Sigmoid colon (tissue), 4 donors: Measurements from ENCODE around the gene GFM1.

Experiments used
- POLR2AphosphoS5 ChIP-seq, 4 donors: sonication (generic); formaldehyde crosslinking; IDR thresholded peaks; one replicate each; pipeline ENCODE4 v1.6.1; 2017; ENCODE audit warnings: antibody characterized with exemption in 4 of 4
- TF ChIP-seq, protein P1 (sequence below), 4 experiments: fragments of 450-650 bp in 3 of 4; fragments of 200-600 bp in 1 of 4; IDR thresholded peaks; one replicate each; pipeline ENCODE4 v1.5.1; 2016 to 2019; ENCODE audit warnings: antibody characterized with exemption in 4 of 4, mild to moderate bottlenecking in 3 of 4, moderate library complexity in 2 of 4

DNA sequence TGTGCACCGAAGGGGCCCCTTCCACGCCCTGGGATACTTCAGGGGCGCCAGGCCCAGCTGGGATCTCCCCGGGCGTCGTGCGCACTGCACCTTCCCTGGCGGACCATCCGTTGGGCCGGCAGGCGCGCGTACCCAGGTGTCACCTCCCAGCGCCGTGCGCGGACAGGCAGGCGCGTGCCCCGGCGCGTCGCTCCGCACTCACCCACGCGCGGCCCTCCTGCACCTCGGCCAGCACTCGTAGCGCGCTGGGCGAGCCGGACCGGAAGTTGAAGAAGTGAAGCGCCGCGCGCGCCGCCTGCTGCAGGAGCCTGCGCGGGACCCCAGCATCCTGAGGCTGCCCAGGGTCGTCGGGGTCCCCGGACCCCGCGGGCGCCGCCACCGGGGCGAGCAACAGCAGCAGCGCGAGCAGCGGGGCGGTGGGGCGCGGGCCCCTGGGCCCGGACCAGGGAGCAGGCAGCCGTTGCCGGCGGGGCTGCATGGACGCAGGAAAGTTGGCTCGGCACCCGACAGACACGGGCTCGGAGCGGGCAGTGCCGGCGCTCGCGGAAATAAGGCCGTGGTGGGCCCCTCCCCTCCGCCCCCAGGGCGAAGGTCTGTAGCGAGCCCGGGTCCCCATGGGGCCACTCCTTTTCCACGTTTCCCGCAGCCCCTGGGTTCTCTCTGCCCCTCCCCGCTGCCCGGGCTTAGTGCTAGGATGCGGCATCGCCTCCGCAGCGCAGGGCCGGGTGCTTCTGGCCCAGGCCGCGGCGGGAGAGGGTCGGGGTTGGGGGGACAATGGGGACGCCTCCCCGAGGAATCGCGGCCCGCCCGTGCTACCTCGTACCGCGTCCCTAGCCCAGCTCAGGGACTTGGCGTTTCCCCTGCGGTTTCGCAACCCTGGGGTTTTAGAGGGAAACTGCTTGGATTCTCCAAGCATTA is 87.9 kb downstream of the GFM1 start, which contains the start of gene RARRES1:
- TF ChIP-seq, protein P1, sequence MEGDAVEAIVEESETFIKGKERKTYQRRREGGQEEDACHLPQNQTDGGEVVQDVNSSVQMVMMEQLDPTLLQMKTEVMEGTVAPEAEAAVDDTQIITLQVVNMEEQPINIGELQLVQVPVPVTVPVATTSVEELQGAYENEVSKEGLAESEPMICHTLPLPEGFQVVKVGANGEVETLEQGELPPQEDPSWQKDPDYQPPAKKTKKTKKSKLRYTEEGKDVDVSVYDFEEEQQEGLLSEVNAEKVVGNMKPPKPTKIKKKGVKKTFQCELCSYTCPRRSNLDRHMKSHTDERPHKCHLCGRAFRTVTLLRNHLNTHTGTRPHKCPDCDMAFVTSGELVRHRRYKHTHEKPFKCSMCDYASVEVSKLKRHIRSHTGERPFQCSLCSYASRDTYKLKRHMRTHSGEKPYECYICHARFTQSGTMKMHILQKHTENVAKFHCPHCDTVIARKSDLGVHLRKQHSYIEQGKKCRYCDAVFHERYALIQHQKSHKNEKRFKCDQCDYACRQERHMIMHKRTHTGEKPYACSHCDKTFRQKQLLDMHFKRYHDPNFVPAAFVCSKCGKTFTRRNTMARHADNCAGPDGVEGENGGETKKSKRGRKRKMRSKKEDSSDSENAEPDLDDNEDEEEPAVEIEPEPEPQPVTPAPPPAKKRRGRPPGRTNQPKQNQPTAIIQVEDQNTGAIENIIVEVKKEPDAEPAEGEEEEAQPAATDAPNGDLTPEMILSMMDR (IDR thresholded peaks at IDR 0.05), result no peak
- peak in 3 of 4 donors; percentile 0 to 40 (median 28) for TF ChIP-seq POLR2AphosphoS5 (IDR thresholded peaks at IDR 0.05)
